Measurements from ENCODE around the gene CNTNAP1. TPM values are rescaled to one million over a fixed set of nuclear protein-coding genes. Genes with fewer than 3 reads are reported as not detected.

Gene CNTNAP1
- total and polyA plus RNA-seq, 4 donors: 19.8 to 70.9 (median 59.0) TPM

GRCh38 chr17:42684929-42685556, 2.7 kb downstream of the CNTNAP1 start:
- H3K27ac ChIP-seq (ENCODE audit: low read depth, low read length): no peak overlapping the region
- peaks cover 48% of the 10 kb centered on the region for H3K36me3 ChIP-seq (ENCODE audit: control insufficient read depth, insufficient read depth, low read length)

GRCh38 chr17:42685831-42686230, 3.5 kb downstream of the CNTNAP1 start:
- Histone ChIP-seq H3K27ac (ENCODE audit: low read depth, low read length) (no peak overlapping the region), H3K27me3 (ENCODE audit: control insufficient read depth, insufficient read depth, low read length) (peaks cover 73% of the 10 kb centered on the region), H3K36me3 (ENCODE audit: control insufficient read depth, insufficient read depth, low read length) (peaks cover 55% of the 10 kb centered on the region), H3K4me3 (ENCODE audit: low read depth, low read length) (no peak overlapping the region), H3K9me3 (ENCODE audit: control insufficient read depth, insufficient read depth, low read length) (no peaks in the 10 kb centered on the region), H3K4me1 (ENCODE audit: control insufficient read depth, insufficient read depth, low read length) (peaks cover 53% of the 10 kb centered on the region)
- 42% methylated on average over 12 of the region's 14 CpGs for WGBS (ENCODE audit: insufficient coverage)
- no peak for DNase-seq (ENCODE audit: low read depth in 4 of 6, low spot score in 6 of 6)

More at GRCh38 chr17:42684929-42685556, 2.7 kb downstream of the CNTNAP1 start:
- DNase-seq (ENCODE audit: low read depth in 4 of 6, low spot score in 6 of 6): no peak
- Histone ChIP-seq H3K4me1 (ENCODE audit: control insufficient read depth, insufficient read depth, low read length) (peaks cover 60% of the 10 kb centered on the region), H3K9me3 (ENCODE audit: control insufficient read depth, insufficient read depth, low read length) (no peaks in the 10 kb centered on the region), H3K27me3 (ENCODE audit: control insufficient read depth, insufficient read depth, low read length) (peaks cover 73% of the 10 kb centered on the region), H3K4me3 (ENCODE audit: low read depth, low read length) (no peak overlapping the region)
- WGBS (ENCODE audit: insufficient coverage): 31% methylated on average over 47 of the region's 50 CpGs

GRCh38 chr17:42686520-42687128, 4.3 kb downstream of the CNTNAP1 start:
- WGBS (ENCODE audit: insufficient coverage): 21% methylated on average over 29 of the region's 32 CpGs
- peaks cover 71% of the 10 kb centered on the region for H3K27me3 ChIP-seq (ENCODE audit: control insufficient read depth, insufficient read depth, low read length)
- peaks cover 49% of the 10 kb centered on the region for H3K4me1 ChIP-seq (ENCODE audit: control insufficient read depth, insufficient read depth, low read length)
- no peak overlapping the region for H3K27ac ChIP-seq (ENCODE audit: low read depth, low read length)
- no peak overlapping the region for H3K4me3 ChIP-seq (ENCODE audit: low read depth, low read length)
- H3K9me3 ChIP-seq (ENCODE audit: control insufficient read depth, insufficient read depth, low read length): no peaks in the 10 kb centered on the region
- H3K36me3 ChIP-seq (ENCODE audit: control insufficient read depth, insufficient read depth, low read length): peaks cover 63% of the 10 kb centered on the region
- DNase-seq (ENCODE audit: low read depth in 4 of 6, low spot score in 6 of 6): peak in 1 of 6 donors; percentile 52

- no peak overlapping the region for H3K4me3 ChIP-seq (ENCODE audit: low read depth, low read length)
- H3K27me3 ChIP-seq (ENCODE audit: control insufficient read depth, insufficient read depth, low read length): peaks cover 60% of the 10 kb centered on the region
- DNase-seq (ENCODE audit: low read depth in 4 of 6, low spot score in 6 of 6): no peak
- H3K36me3 ChIP-seq (ENCODE audit: control insufficient read depth, insufficient read depth, low read length): peaks cover 75% of the 10 kb centered on the region
- WGBS (ENCODE audit: insufficient coverage): 34% methylated on average over 26 of the region's 27 CpGs
- H3K4me1 ChIP-seq (ENCODE audit: control insufficient read depth, insufficient read depth, low read length): peaks cover 38% of the 10 kb centered on the region
- H3K27ac ChIP-seq (ENCODE audit: low read depth, low read length): no peak overlapping the region
- no peaks in the 10 kb centered on the region for H3K9me3 ChIP-seq (ENCODE audit: control insufficient read depth, insufficient read depth, low read length)
Observed at GRCh38 chr17:42687707-42688320, 5.5 kb downstream of the CNTNAP1 start.

- no peak for DNase-seq (ENCODE audit: low read depth in 4 of 6, low spot score in 6 of 6)
- Histone ChIP-seq H3K4me1 (ENCODE audit: control insufficient read depth, insufficient read depth, low read length) (peaks cover 21% of the 10 kb centered on the region), H3K36me3 (ENCODE audit: control insufficient read depth, insufficient read depth, low read length) (peaks cover 88% of the 10 kb centered on the region), H3K27ac (ENCODE audit: low read depth, low read length) (no peak overlapping the region), H3K9me3 (ENCODE audit: control insufficient read depth, insufficient read depth, low read length) (no peaks in the 10 kb centered on the region), H3K4me3 (ENCODE audit: low read depth, low read length) (no peak overlapping the region), H3K27me3 (ENCODE audit: control insufficient read depth, insufficient read depth, low read length) (peaks cover 32% of the 10 kb centered on the region)
- 86% methylated on average over 10 of the region's 10 CpGs for WGBS (ENCODE audit: insufficient coverage)
Observed at GRCh38 chr17:42690596-42690995, 8.3 kb downstream of the CNTNAP1 start.

GRCh38 chr17:42691021-42691545, 8.8 kb downstream of the CNTNAP1 start:
- Histone ChIP-seq H3K4me3 (ENCODE audit: low read depth, low read length) (no peak overlapping the region), H3K36me3 (ENCODE audit: control insufficient read depth, insufficient read depth, low read length) (peaks cover 88% of the 10 kb centered on the region), H3K9me3 (ENCODE audit: control insufficient read depth, insufficient read depth, low read length) (no peaks in the 10 kb centered on the region), H3K27ac (ENCODE audit: low read depth, low read length) (no peak overlapping the region), H3K4me1 (ENCODE audit: control insufficient read depth, insufficient read depth, low read length) (peaks cover 17% of the 10 kb centered on the region), H3K27me3 (ENCODE audit: control insufficient read depth, insufficient read depth, low read length) (peaks cover 27% of the 10 kb centered on the region)
- WGBS (ENCODE audit: insufficient coverage): 74% methylated on average over 12 of the region's 12 CpGs
- DNase-seq (ENCODE audit: low read depth in 4 of 6, low spot score in 6 of 6): no peak

- peaks cover 5% of the 10 kb centered on the region for H3K4me1 ChIP-seq (ENCODE audit: control insufficient read depth, insufficient read depth, low read length)
- H3K36me3 ChIP-seq (ENCODE audit: control insufficient read depth, insufficient read depth, low read length): peaks cover 86% of the 10 kb centered on the region
- WGBS (ENCODE audit: insufficient coverage): 90% methylated on average over 9 of the region's 11 CpGs
- DNase-seq (ENCODE audit: low read depth in 4 of 6, low spot score in 6 of 6): no peak
- H3K27ac ChIP-seq (ENCODE audit: low read depth, low read length): no peak overlapping the region
- no peak overlapping the region for H3K4me3 ChIP-seq (ENCODE audit: low read depth, low read length)
- no peaks in the 10 kb centered on the region for H3K9me3 ChIP-seq (ENCODE audit: control insufficient read depth, insufficient read depth, low read length)
- peaks cover 13% of the 10 kb centered on the region for H3K27me3 ChIP-seq (ENCODE audit: control insufficient read depth, insufficient read depth, low read length)
Observed at GRCh38 chr17:42692489-42692888, 10.2 kb downstream of the CNTNAP1 start.

- H3K9me3 ChIP-seq (ENCODE audit: control insufficient read depth, insufficient read depth, low read length): no peaks in the 10 kb centered on the region
- no peaks in the 10 kb centered on the region for H3K4me1 ChIP-seq (ENCODE audit: control insufficient read depth, insufficient read depth, low read length)
- H3K4me3 ChIP-seq (ENCODE audit: low read depth, low read length): no peak overlapping the region
- H3K36me3 ChIP-seq (ENCODE audit: control insufficient read depth, insufficient read depth, low read length): peaks cover 86% of the 10 kb centered on the region
- no peaks in the 10 kb centered on the region for H3K27me3 ChIP-seq (ENCODE audit: control insufficient read depth, insufficient read depth, low read length)
- H3K27ac ChIP-seq (ENCODE audit: low read depth, low read length): no peak overlapping the region
- no CpG with 5 or more reads among the region's 3 CpGs for WGBS (ENCODE audit: insufficient coverage)
- no peak for DNase-seq (ENCODE audit: low read depth in 4 of 6, low spot score in 6 of 6)
Observed at GRCh38 chr17:42694524-42694923, 12.2 kb downstream of the CNTNAP1 start.

- no peak for DNase-seq (ENCODE audit: low read depth in 4 of 6, low spot score in 6 of 6)
- Histone ChIP-seq H3K27ac (ENCODE audit: low read depth, low read length) (no peak overlapping the region), H3K4me1 (ENCODE audit: control insufficient read depth, insufficient read depth, low read length) (no peaks in the 10 kb centered on the region), H3K9me3 (ENCODE audit: control insufficient read depth, insufficient read depth, low read length) (no peaks in the 10 kb centered on the region), H3K4me3 (ENCODE audit: low read depth, low read length) (no peak overlapping the region), H3K36me3 (ENCODE audit: control insufficient read depth, insufficient read depth, low read length) (peaks cover 77% of the 10 kb centered on the region), H3K27me3 (ENCODE audit: control insufficient read depth, insufficient read depth, low read length) (no peaks in the 10 kb centered on the region)
- WGBS (ENCODE audit: insufficient coverage): 92% methylated on average over 18 of the region's 20 CpGs
Observed at GRCh38 chr17:42695500-42695899, 13.2 kb downstream of the CNTNAP1 start.

Measured in spinal cord (tissue), 10 donors.